DOHH2 (cell line): Measurements from ENCODE around the gene PRR15L.

Experiments
- H3F3A ChIP-seq: fragments of 200-600 bp; sonication (generic), shearing (Covaris generic); 2 replicates; pipeline ENCODE4 v1.6.0; 2016; ENCODE audit warnings: antibody characterized with exemption, mild to moderate bottlenecking; ENCODE audit not compliant: control insufficient read depth, insufficient read depth
- H3K27ac ChIP-seq: fragments of 200-600 bp; sonication (generic); 2 replicates; pipeline ENCODE4 v1.5.1; 2014; ENCODE audit warnings: low read depth, mild to moderate bottlenecking, low read length, moderate library complexity
- H3K27me3 ChIP-seq: fragments of 200-600 bp; sonication (generic); 2 replicates; pipeline ENCODE4 v1.6.1; 2014; ENCODE audit warnings: mild to moderate bottlenecking, low read length, mixed read lengths; ENCODE audit not compliant: control insufficient read depth
- H3K36me3 ChIP-seq: fragments of 200-600 bp; sonication (generic); 2 replicates; pipeline ENCODE4 v1.6.1; 2014; ENCODE audit warnings: mild to moderate bottlenecking, low read length, moderate library complexity, mixed read lengths; ENCODE audit not compliant: control insufficient read depth
- H3K4me1 ChIP-seq: fragments of 200-600 bp; sonication (generic); 2 replicates; pipeline ENCODE4 v1.6.1; 2014; ENCODE audit warnings: mild to moderate bottlenecking, low read length, mixed read lengths; ENCODE audit not compliant: control insufficient read depth
- H3K4me2 ChIP-seq: fragments of 200-600 bp; sonication (generic); 2 replicates; pipeline ENCODE4 v1.6.0; 2014; ENCODE audit warnings: mild to moderate bottlenecking, low read length, moderate library complexity
- H3K4me3 ChIP-seq: fragments of 200-600 bp; sonication (generic); 2 replicates; pipeline ENCODE4 v1.5.1; 2014; ENCODE audit warnings: mild to moderate bottlenecking, low read length, mixed read lengths
- H3K79me2 ChIP-seq: fragments of 200-600 bp; sonication (generic); 2 replicates; pipeline ENCODE4 v1.6.1; 2014; ENCODE audit warnings: mild to moderate bottlenecking, low read length, mixed read lengths; ENCODE audit not compliant: control insufficient read depth
- H3K9me2 ChIP-seq: fragments of 200-600 bp; sonication (generic); replicated peaks from 2 replicates; pipeline ENCODE4 v1.6.1; 2014; ENCODE audit warnings: mild to moderate bottlenecking, low read length, mixed read lengths; ENCODE audit not compliant: control insufficient read depth
- H3K9me3 ChIP-seq: fragments of 200-600 bp; sonication (generic); 2 replicates; pipeline ENCODE4 v1.6.1; 2014; ENCODE audit warnings: antibody characterized with exemption, low read length, mixed read lengths; ENCODE audit not compliant: control insufficient read depth, insufficient read depth
- H4K20me1 ChIP-seq: fragments of 200-600 bp; sonication (generic); 2 replicates; pipeline ENCODE4 v1.6.0; 2014; ENCODE audit warnings: low read depth, mild to moderate bottlenecking, antibody characterized with exemption, low read length, moderate library complexity; ENCODE audit not compliant: control insufficient read depth, insufficient read depth
- CTCF ChIP-seq: fragments of 200-600 bp; sonication (generic); IDR thresholded peaks from one replicate; pipeline ENCODE4 v1.5.1; 2014; ENCODE audit warnings: antibody characterized with exemption, mild to moderate bottlenecking, low read depth, low read length; ENCODE audit not compliant: poor library complexity, severe bottlenecking
- EZH2phosphoT487 ChIP-seq: fragments of 200-600 bp; sonication (generic); IDR thresholded peaks from 2 replicates; pipeline ENCODE4 v1.6.1; 2017; ENCODE audit warnings: borderline replicate concordance, mild to moderate bottlenecking, antibody characterized with exemption, low read length, moderate library complexity, mixed read lengths

The PRR15L gene

GRCh38 chr17:47961406-47961805 is 3.7 kb upstream of the PRR15L start:
- Histone ChIP-seq H3F3A (no peaks in the 10 kb centered on the region), H3K4me1 (no peaks in the 10 kb centered on the region), H4K20me1 (no peaks in the 10 kb centered on the region), H3K79me2 (no peaks in the 10 kb centered on the region), H3K4me2 (no peak overlapping the region), H3K27me3 (peaks cover 7% of the 10 kb centered on the region), H3K9me2 (no peaks in the 10 kb centered on the region), H3K4me3 (no peak overlapping the region), H3K27ac (no peak overlapping the region), H3K36me3 (no peaks in the 10 kb centered on the region), H3K9me3 (no peaks in the 10 kb centered on the region)
- TF ChIP-seq CTCF: no peak
- no peak for TF ChIP-seq EZH2phosphoT487

- Histone ChIP-seq H3K4me2 (no peak overlapping the region), H3K79me2 (no peaks in the 10 kb centered on the region), H3K4me3 (no peak overlapping the region), H3K4me1 (no peaks in the 10 kb centered on the region), H3K27ac (no peak overlapping the region), H3K9me2 (no peaks in the 10 kb centered on the region), H3K36me3 (no peaks in the 10 kb centered on the region), H3F3A (no peaks in the 10 kb centered on the region), H3K27me3 (peaks cover 7% of the 10 kb centered on the region), H3K9me3 (no peaks in the 10 kb centered on the region), H4K20me1 (no peaks in the 10 kb centered on the region)
- TF ChIP-seq CTCF (no peak), EZH2phosphoT487 (no peak)
Observed at GRCh38 chr17:47959825-47960655, 2.4 kb upstream of the PRR15L start.

- no peak overlapping the region for H3K4me3 ChIP-seq
- H3K27me3 ChIP-seq: peaks cover 7% of the 10 kb centered on the region
- no peaks in the 10 kb centered on the region for H3K9me3 ChIP-seq
- H3K79me2 ChIP-seq: no peaks in the 10 kb centered on the region
- no peak for TF ChIP-seq EZH2phosphoT487
- no peak for TF ChIP-seq CTCF
- H3K36me3 ChIP-seq: no peaks in the 10 kb centered on the region
- no peak overlapping the region for H3K4me2 ChIP-seq
- no peak overlapping the region for H3K27ac ChIP-seq
- no peaks in the 10 kb centered on the region for H3K4me1 ChIP-seq
- no peaks in the 10 kb centered on the region for H3K9me2 ChIP-seq
- no peaks in the 10 kb centered on the region for H3F3A ChIP-seq
- no peaks in the 10 kb centered on the region for H4K20me1 ChIP-seq
Observed at GRCh38 chr17:47956791-47957590, 692 bp downstream of the PRR15L start.
